Endothelial cell of umbilical vein (primary cell): ENCODE measurements around the gene FNBP1. TPM values are rescaled to one million over a fixed set of nuclear protein-coding genes. Genes with fewer than 3 reads are reported as not detected.

Experiments used
- BruUV-seq: library from RNA; stranded (reverse); fragments of 400-500 nt; replicated peaks from 2 replicates; lab custom pipeline; 2021; lab: Mats Ljungman, UMichigan
- CTCF ChIA-PET: fragments of 300-600, 350-600 bp; sonication (Branson Sonifier 250); formaldehyde crosslinking; loops from one replicate; lab custom pipeline; 2021; ENCODE audit warnings: antibody characterized with exemption, inconsistent platforms; lab: Charles Lee
- POLR2A ChIA-PET: fragments of 300-600, 350-600 bp; sonication (Branson Sonifier 250); formaldehyde crosslinking; loops from one replicate; lab custom pipeline; 2021; ENCODE audit warnings: antibody characterized with exemption, inconsistent platforms; lab: Charles Lee
- DNase-seq: peaks from one replicate; pipeline ENCODE4 v3.0.0-alpha.2; 2011; ENCODE audit warnings: low read depth, low spot score
- FAIRE-seq: peaks from 2 replicates; lab custom pipeline; 2011; peaks lifted over from hg19 to GRCh38; lab: Jason Lieb, UNC
- H2AFZ ChIP-seq: 2 replicates; pipeline ENCODE4 v1.6.0; 2012; ENCODE audit warnings: low read depth, low read length, control low read depth, inconsistent platforms
- H3K27ac ChIP-seq: 2 replicates; pipeline ENCODE4 v1.5.1; 2011; ENCODE audit warnings: low read depth, mild to moderate bottlenecking, control low read depth, low read length, moderate library complexity; ENCODE audit not compliant: insufficient read depth
- H3K27me3 ChIP-seq, 2 experiments: 2 replicates each; pipeline versions ENCODE4 v1.6.0 to v1.6.1; 2011; ENCODE audit warnings: low read length in 2 of 2, mixed read lengths in 1 of 2; ENCODE audit not compliant: control insufficient read depth in 2 of 2, insufficient read depth in 2 of 2
- H3K36me3 ChIP-seq, 2 experiments: 2 replicates in 1 of 2; 3 replicates in 1 of 2; pipeline ENCODE4 v1.5.1; 2011; ENCODE audit warnings: low read length in 2 of 2, mild to moderate bottlenecking in 1 of 2, moderate library complexity in 1 of 2; ENCODE audit not compliant: control insufficient read depth in 2 of 2, insufficient read depth in 2 of 2; ENCODE audit errors: extremely low read depth in 1 of 2
- H3K4me1 ChIP-seq: 3 replicates; pipeline ENCODE4 v1.5.1; 2011; ENCODE audit warnings: mild to moderate bottlenecking, low read length; ENCODE audit not compliant: control insufficient read depth, insufficient read depth; ENCODE audit errors: extremely low read depth
- H3K4me2 ChIP-seq: 2 replicates; pipeline ENCODE4 v1.6.1; 2011; ENCODE audit warnings: low read length, control low read depth, mixed read lengths; ENCODE audit not compliant: insufficient read depth
- H3K4me3 ChIP-seq, 3 experiments: fragments of 200-600 bp in 1 of 3; sonication (generic), shearing (Covaris generic) in 1 of 3; replicated peaks in 1 of 3; 2 replicates each; pipeline ENCODE4 v1.5.1; 2011 to 2016; ENCODE audit warnings: control low read depth in 3 of 3, low read length in 3 of 3, mild to moderate bottlenecking in 2 of 3, inconsistent platforms in 1 of 3, low read depth in 1 of 3, moderate library complexity in 1 of 3; ENCODE audit not compliant: insufficient read depth in 1 of 3
- H3K79me2 ChIP-seq: 2 replicates; pipeline ENCODE4 v1.6.0; 2012; ENCODE audit warnings: low read length, inconsistent platforms; ENCODE audit not compliant: control insufficient read depth, insufficient read depth
- H3K9ac ChIP-seq: replicated peaks from 2 replicates; pipeline ENCODE3; 2011; ENCODE audit warnings: low read length, control low read depth; ENCODE audit not compliant: insufficient read depth; ENCODE audit errors: extremely low read depth
- H3K9me1 ChIP-seq: replicated peaks from 3 replicates; pipeline ENCODE4 v1.6.0; 2011; ENCODE audit warnings: mild to moderate bottlenecking, low read length; ENCODE audit not compliant: control insufficient read depth, insufficient read depth; ENCODE audit errors: extremely low read depth
- H3K9me3 ChIP-seq: replicated peaks from 2 replicates; pipeline ENCODE4 v1.5.1; 2012; ENCODE audit warnings: low read length, inconsistent platforms; ENCODE audit not compliant: control insufficient read depth, insufficient read depth
- H4K20me1 ChIP-seq: replicated peaks from 2 replicates; pipeline ENCODE3; 2011; ENCODE audit warnings: mild to moderate bottlenecking, low read length; ENCODE audit not compliant: control insufficient read depth, insufficient read depth; ENCODE audit errors: extremely low read depth
- EZH2 ChIP-seq: IDR thresholded peaks from 2 replicates; pipeline ENCODE4 v1.6.1; 2012; ENCODE audit warnings: borderline replicate concordance, low read depth, mild to moderate bottlenecking, moderate library complexity, low read length, inconsistent platforms; ENCODE audit not compliant: severe bottlenecking
- FOS ChIP-seq: IDR thresholded peaks from 2 replicates; pipeline ENCODE4 v1.6.1; 2011; ENCODE audit warnings: mild to moderate bottlenecking, low read length, moderate library complexity, borderline replicate concordance; ENCODE audit not compliant: insufficient read depth
- GATA2 ChIP-seq: IDR thresholded peaks from 2 replicates; pipeline ENCODE4 v1.7.0; 2011; ENCODE audit warnings: low read depth, mild to moderate bottlenecking, moderate library complexity, mixed read lengths, low read length; ENCODE audit not compliant: insufficient read length, insufficient read depth
- JUN ChIP-seq: IDR thresholded peaks from 2 replicates; pipeline ENCODE4 v1.6.1; 2011; ENCODE audit warnings: borderline replicate concordance, low read depth; ENCODE audit not compliant: insufficient read length, insufficient read depth
- MYC ChIP-seq: IDR thresholded peaks from one replicate; pipeline ENCODE4 v1.6.1; 2011; ENCODE audit warnings: mild to moderate bottlenecking, low read depth, low read length
- POLR2A ChIP-seq: IDR thresholded peaks from 2 replicates; pipeline ENCODE4 v1.6.1; 2012; ENCODE audit warnings: low read depth, mild to moderate bottlenecking, control low read depth, low read length
- POLR2AphosphoS5 ChIP-seq: IDR thresholded peaks from 2 replicates; pipeline ENCODE4 v1.6.1; 2012; ENCODE audit warnings: low read depth, mild to moderate bottlenecking, control low read depth, low read length, moderate library complexity; ENCODE audit not compliant: insufficient read depth
- dilution Hi-C: fragments of 300-500 bp; cut with MboI; formaldehyde crosslinking; loops from one replicate; pipeline ENCODE4 v1.15.0; 2019; ENCODE audit warnings: low sequenced_read_pairs; ENCODE audit not compliant: extremely low pct_ligation_motif_present
- intact Hi-C: fragments of 100-400 bp; cut with micrococcal nuclease; formaldehyde crosslinking; loops from one replicate; pipeline ENCODE4 v1.10.0; 2022
- polyA plus RNA-seq, 4 experiments: library from polyadenylated mRNA; depleted of rRNA in 3 of 4; stranded (reverse) in 3 of 4; unstranded in 1 of 4; fragments of >200 nt; gene quantifications; 2 replicates each; pipeline versions ENCODE4 v1.2.1 to v1.2.3, GENCODE V29; 2011 to 2012; ENCODE audit warnings: missing spikeins in 1 of 4
- total RNA-seq: library from RNA; stranded (reverse); gene quantifications from 2 replicates; pipeline ENCODE4 v1.2.3, GENCODE V29; 2021
- TF ChIP-seq, protein P1 (sequence below): IDR thresholded peaks from 2 replicates; pipeline ENCODE4 v1.6.1; 2011; ENCODE audit not compliant: insufficient read depth, insufficient read length
- TF ChIP-seq, protein P2 (sequence below), 2 donors: IDR thresholded peaks; 1 replicate in 1 of 2; 2 replicates in 1 of 2; pipeline ENCODE4 v1.5.1; 2011; ENCODE audit warnings: low read length in 2 of 2, mild to moderate bottlenecking in 2 of 2, moderate library complexity in 2 of 2, control low read depth in 1 of 2, inconsistent platforms in 1 of 2, low read depth in 1 of 2; ENCODE audit not compliant: insufficient read depth in 1 of 2; ENCODE audit errors: extremely low read depth in 1 of 2

Gene FNBP1
- total and polyA plus RNA-seq, 2 donors (not counting 3 experiments of a cell fraction or from before 2014, with no cell fraction given) = 10.9 to 43.9 TPM

GRCh38 chr9:129860653-129861446, 182.1 kb downstream of the FNBP1 start:
- H3K36me3 ChIP-seq = peaks cover 3 to 26% of the 10 kb centered on the region in 2 experiments
- no peak overlapping the region for H3K4me2 ChIP-seq
- H2AFZ ChIP-seq = no peak overlapping the region
- no peaks in the 10 kb centered on the region for H3K9me1 ChIP-seq
- no peak overlapping the region for H3K27ac ChIP-seq
- no peaks in the 10 kb centered on the region for H3K79me2 ChIP-seq
- no peak for FAIRE-seq
- H4K20me1 ChIP-seq = no peaks in the 10 kb centered on the region
- DNase-seq = no peak
- H3K4me3 ChIP-seq = no peak overlapping the region
- dilution Hi-C loops = no loop called here
- H3K27me3 ChIP-seq = no peaks in the 10 kb centered on the region
- TF ChIP-seq GATA2 (no peak), POLR2A (no peak), MYC (no peak), JUN (no peak), POLR2AphosphoS5 (no peak), EZH2 (no peak), FOS (no peak)
- TF ChIP-seq, protein P1, sequence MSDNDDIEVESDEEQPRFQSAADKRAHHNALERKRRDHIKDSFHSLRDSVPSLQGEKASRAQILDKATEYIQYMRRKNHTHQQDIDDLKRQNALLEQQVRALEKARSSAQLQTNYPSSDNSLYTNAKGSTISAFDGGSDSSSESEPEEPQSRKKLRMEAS = no peak
- TF ChIP-seq, protein P2, sequence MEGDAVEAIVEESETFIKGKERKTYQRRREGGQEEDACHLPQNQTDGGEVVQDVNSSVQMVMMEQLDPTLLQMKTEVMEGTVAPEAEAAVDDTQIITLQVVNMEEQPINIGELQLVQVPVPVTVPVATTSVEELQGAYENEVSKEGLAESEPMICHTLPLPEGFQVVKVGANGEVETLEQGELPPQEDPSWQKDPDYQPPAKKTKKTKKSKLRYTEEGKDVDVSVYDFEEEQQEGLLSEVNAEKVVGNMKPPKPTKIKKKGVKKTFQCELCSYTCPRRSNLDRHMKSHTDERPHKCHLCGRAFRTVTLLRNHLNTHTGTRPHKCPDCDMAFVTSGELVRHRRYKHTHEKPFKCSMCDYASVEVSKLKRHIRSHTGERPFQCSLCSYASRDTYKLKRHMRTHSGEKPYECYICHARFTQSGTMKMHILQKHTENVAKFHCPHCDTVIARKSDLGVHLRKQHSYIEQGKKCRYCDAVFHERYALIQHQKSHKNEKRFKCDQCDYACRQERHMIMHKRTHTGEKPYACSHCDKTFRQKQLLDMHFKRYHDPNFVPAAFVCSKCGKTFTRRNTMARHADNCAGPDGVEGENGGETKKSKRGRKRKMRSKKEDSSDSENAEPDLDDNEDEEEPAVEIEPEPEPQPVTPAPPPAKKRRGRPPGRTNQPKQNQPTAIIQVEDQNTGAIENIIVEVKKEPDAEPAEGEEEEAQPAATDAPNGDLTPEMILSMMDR (IDR thresholded peaks at IDR 0.05; ENCODE audit: extremely low read depth in 1 of 2, insufficient read depth in 1 of 2, low read depth in 1 of 2, low read length in 2 of 2) = no peak
- ChIA-PET CTCF (interaction anchor here (0.7 kb wide), 1 partner anchor 9 kb away, joined by 4 read pairs; no protein-coding TSS in a partner anchor), POLR2A (interaction anchor here (0.7 kb wide), 1 partner anchor 455 kb away, joined by 4 read pairs; no protein-coding TSS in a partner anchor)
- no peak overlapping the region for H3K9ac ChIP-seq
- H3K9me3 ChIP-seq = no peaks in the 10 kb centered on the region
- H3K4me1 ChIP-seq = no peaks in the 10 kb centered on the region
- BruUV-seq = no TSS peak
- intact Hi-C loops = no loop called here
